ENCODE data around the gene ADRM1.

The ADRM1 gene

DNA sequence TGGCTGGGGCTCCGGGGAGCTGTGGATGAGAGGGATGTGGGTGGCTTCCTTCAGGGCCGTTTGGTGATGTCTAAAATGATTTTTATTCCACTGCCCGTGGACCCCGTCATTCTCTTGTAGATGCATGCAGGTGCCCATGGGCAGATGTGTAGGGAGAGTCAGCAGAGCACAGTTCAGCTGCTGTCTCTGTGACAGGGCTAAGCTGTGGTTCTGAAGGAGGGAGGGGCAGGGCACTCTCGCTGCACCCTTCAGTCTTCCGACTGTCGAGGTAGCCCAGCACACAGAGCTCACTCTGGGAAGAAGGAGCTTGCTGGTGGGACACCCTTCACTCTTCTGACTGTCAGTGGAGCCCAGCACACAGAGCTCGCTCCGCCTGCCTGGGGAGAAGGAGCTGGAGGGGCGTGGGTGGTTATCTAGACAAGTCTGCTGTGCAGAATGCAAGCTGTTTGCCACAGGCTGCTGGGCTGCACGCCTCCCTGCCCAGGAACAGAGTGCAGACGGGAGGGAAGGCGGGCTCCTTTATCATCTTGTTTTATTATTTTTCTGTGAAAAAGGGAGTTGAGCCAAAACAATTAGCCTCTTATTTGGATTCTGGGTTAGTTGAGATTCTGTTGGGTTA is 28.4 kb upstream of the ADRM1 start:
- no peak overlapping the region for H3K18ac ChIP-seq (ENCODE audit: low read length)
- H3K23ac ChIP-seq (ENCODE audit: low read length): no peak overlapping the region
- H3K56ac ChIP-seq (ENCODE audit: low read length): no peak overlapping the region
- no peak overlapping the region for H2BK120ac ChIP-seq (ENCODE audit: low read depth, low read length)
- H3K79me2 ChIP-seq (ENCODE audit: control insufficient read depth, insufficient read depth, low read length): no peaks in the 10 kb centered on the region
- no peak overlapping the region for H3K4me3 ChIP-seq (ENCODE audit: low read length)
- no peak overlapping the region for H3K4ac ChIP-seq (ENCODE audit: low read depth, low read length)
- DNase-seq: no peak
- no peak overlapping the region for H4K5ac ChIP-seq (ENCODE audit: low read length)
- H2AK5ac ChIP-seq (ENCODE audit: low read length): no peak overlapping the region
- H3K9ac ChIP-seq (ENCODE audit: low read length): no peak overlapping the region
- no peak overlapping the region for H4K8ac ChIP-seq (ENCODE audit: low read depth, low read length)
- no peak overlapping the region for H2BK5ac ChIP-seq (ENCODE audit: low read length)
- no peak overlapping the region for H3K27ac ChIP-seq (ENCODE audit: low read depth, low read length)
- H3K27me3 ChIP-seq (ENCODE audit: insufficient read depth, low read length, poor library complexity): no peaks in the 10 kb centered on the region
- no peaks in the 10 kb centered on the region for H3K4me1 ChIP-seq (ENCODE audit: control insufficient read depth, low read depth, low read length)
- no peak overlapping the region for H2BK15ac ChIP-seq (replicated peaks; ENCODE audit: low read depth)
- H3K36me3 ChIP-seq (ENCODE audit: control insufficient read depth, insufficient read depth, low read length): peaks cover 4% of the 10 kb centered on the region
- H3K4me2 ChIP-seq (ENCODE audit: low read length): no peak overlapping the region
- no peaks in the 10 kb centered on the region for H3K79me1 ChIP-seq (ENCODE audit: low read length)
- no CpG with 5 or more reads among the region's 13 CpGs for WGBS (ENCODE audit: extremely low coverage, insufficient coverage, low lambda C conversion rate)

DNA sequence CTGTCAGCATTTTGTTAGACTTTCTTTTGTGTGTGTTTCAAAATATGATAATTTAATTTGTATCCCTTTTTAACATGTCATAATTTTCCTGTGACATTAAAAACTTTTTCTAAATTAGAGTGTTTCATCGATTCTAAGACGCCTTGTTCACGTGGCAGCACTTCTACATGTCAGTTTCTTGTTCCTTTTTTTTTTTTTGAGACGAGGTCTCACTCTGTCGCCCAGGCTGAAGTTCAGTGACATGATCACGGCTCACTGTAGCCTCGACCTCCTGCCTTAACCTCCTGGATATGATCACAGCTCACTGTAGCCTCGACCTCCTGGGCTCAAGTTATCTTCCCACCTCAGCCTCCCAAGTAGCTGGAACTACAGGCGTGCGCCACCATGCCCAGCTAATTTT is 27.6 kb upstream of the ADRM1 start:
- no peaks in the 10 kb centered on the region for H3K79me2 ChIP-seq (ENCODE audit: control insufficient read depth, insufficient read depth, low read length)
- no peak overlapping the region for H3K9ac ChIP-seq (ENCODE audit: low read length)

DNA sequence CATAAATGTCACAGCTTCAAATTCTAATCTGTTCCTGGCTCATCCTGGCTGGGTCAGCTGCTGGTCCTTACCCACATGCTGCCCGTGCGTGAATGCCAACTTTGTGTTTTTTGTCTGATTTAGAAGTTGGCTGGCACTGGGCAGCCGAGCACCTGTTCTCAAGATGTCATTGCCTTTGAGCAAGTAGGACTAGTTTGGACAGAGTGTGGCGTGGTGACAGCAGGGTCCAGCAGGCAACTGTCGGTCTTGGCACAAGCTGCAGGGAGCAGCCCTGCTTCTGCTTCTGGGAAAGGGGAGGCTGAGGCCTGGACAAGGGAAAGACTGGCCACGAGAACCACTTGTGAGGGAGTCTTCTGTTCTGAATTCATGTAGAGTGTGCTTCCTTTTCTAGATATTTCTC is 26.4 kb upstream of the ADRM1 start:
- H3K36me3 ChIP-seq (ENCODE audit: control insufficient read depth, insufficient read depth, low read length): peaks cover 11% of the 10 kb centered on the region

More for the DNA sequence above, 27.6 kb upstream of the ADRM1 start:
- no peak overlapping the region for H4K8ac ChIP-seq (ENCODE audit: low read depth, low read length)
- no peak overlapping the region for H2BK120ac ChIP-seq (ENCODE audit: low read depth, low read length)
- no peaks in the 10 kb centered on the region for H3K79me1 ChIP-seq (ENCODE audit: low read length)
- H4K5ac ChIP-seq (ENCODE audit: low read length): no peak overlapping the region
- H3K27me3 ChIP-seq (ENCODE audit: insufficient read depth, low read length, poor library complexity): no peaks in the 10 kb centered on the region
- no peak overlapping the region for H3K23ac ChIP-seq (ENCODE audit: low read length)
- no peak overlapping the region for H3K4me3 ChIP-seq (ENCODE audit: low read length)
- no peak overlapping the region for H2BK5ac ChIP-seq (ENCODE audit: low read length)
- H3K4me1 ChIP-seq (ENCODE audit: control insufficient read depth, low read depth, low read length): no peaks in the 10 kb centered on the region
- peaks cover 8% of the 10 kb centered on the region for H3K36me3 ChIP-seq (ENCODE audit: control insufficient read depth, insufficient read depth, low read length)
- H3K4me2 ChIP-seq (ENCODE audit: low read length): no peak overlapping the region
- H3K56ac ChIP-seq (ENCODE audit: low read length): no peak overlapping the region
- no peak overlapping the region for H2BK15ac ChIP-seq (replicated peaks; ENCODE audit: low read depth)
- H2AK5ac ChIP-seq (ENCODE audit: low read length): no peak overlapping the region
- no peak overlapping the region for H3K18ac ChIP-seq (ENCODE audit: low read length)
- H3K27ac ChIP-seq (ENCODE audit: low read depth, low read length): no peak overlapping the region
- no CpG with 5 or more reads among the region's 10 CpGs for WGBS (ENCODE audit: extremely low coverage, insufficient coverage, low lambda C conversion rate)
- H3K4ac ChIP-seq (ENCODE audit: low read depth, low read length): no peak overlapping the region
- no peak for DNase-seq

DNA sequence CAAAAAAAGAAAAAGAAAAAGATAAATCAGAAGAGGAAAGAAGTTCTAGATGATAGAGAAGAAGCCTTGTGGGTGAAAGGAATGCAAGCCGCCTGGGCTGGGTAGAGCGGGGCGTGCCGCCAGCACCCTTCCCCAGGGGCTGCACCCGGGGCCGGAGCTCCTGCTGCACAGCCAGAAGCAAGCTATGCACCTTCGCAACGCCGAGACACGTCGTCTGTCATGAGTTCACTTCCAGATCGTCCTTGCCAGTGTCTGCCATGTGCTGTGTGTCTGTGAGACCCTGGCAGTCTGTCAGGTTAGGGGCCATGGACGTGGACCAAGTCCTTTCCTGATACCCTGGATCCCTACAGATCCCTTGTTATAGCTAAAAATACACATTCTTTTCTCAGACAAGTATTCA is 25.5 kb upstream of the ADRM1 start:
- Histone ChIP-seq H3K23ac (ENCODE audit: low read length) (no peak overlapping the region), H3K56ac (ENCODE audit: low read length) (no peak overlapping the region), H3K27ac (ENCODE audit: low read depth, low read length) (no peak overlapping the region), H4K5ac (ENCODE audit: low read length) (no peak overlapping the region), H2AK5ac (ENCODE audit: low read length) (no peak overlapping the region), H3K4ac (ENCODE audit: low read depth, low read length) (no peak overlapping the region), H3K9ac (ENCODE audit: low read length) (no peak overlapping the region), H3K79me1 (ENCODE audit: low read length) (no peaks in the 10 kb centered on the region), H2BK5ac (ENCODE audit: low read length) (no peak overlapping the region), H3K36me3 (ENCODE audit: control insufficient read depth, insufficient read depth, low read length) (peaks cover 14% of the 10 kb centered on the region), H3K27me3 (ENCODE audit: insufficient read depth, low read length, poor library complexity) (no peaks in the 10 kb centered on the region), H3K18ac (ENCODE audit: low read length) (no peak overlapping the region), H3K4me2 (ENCODE audit: low read length) (no peak overlapping the region), H4K8ac (ENCODE audit: low read depth, low read length) (no peak overlapping the region), H2BK15ac (replicated peaks; ENCODE audit: low read depth) (no peak overlapping the region), H3K4me3 (ENCODE audit: low read length) (no peak overlapping the region), H3K79me2 (ENCODE audit: control insufficient read depth, insufficient read depth, low read length) (no peaks in the 10 kb centered on the region), H3K4me1 (ENCODE audit: control insufficient read depth, low read depth, low read length) (no peaks in the 10 kb centered on the region), H2BK120ac (ENCODE audit: low read depth, low read length) (no peak overlapping the region)
- no CpG with 5 or more reads among the region's 13 CpGs for WGBS (ENCODE audit: extremely low coverage, insufficient coverage, low lambda C conversion rate)
- DNase-seq: no peak

More for the DNA sequence above, 26.4 kb upstream of the ADRM1 start:
- Histone ChIP-seq H3K4ac (ENCODE audit: low read depth, low read length) (no peak overlapping the region), H3K27me3 (ENCODE audit: insufficient read depth, low read length, poor library complexity) (no peaks in the 10 kb centered on the region), H2BK120ac (ENCODE audit: low read depth, low read length) (no peak overlapping the region), H3K9ac (ENCODE audit: low read length) (no peak overlapping the region), H3K79me1 (ENCODE audit: low read length) (no peaks in the 10 kb centered on the region), H3K23ac (ENCODE audit: low read length) (no peak overlapping the region), H3K4me2 (ENCODE audit: low read length) (no peak overlapping the region), H3K56ac (ENCODE audit: low read length) (no peak overlapping the region), H2BK5ac (ENCODE audit: low read length) (no peak overlapping the region), H4K8ac (ENCODE audit: low read depth, low read length) (no peak overlapping the region), H2BK15ac (replicated peaks; ENCODE audit: low read depth) (no peak overlapping the region), H3K4me1 (ENCODE audit: control insufficient read depth, low read depth, low read length) (no peaks in the 10 kb centered on the region), H3K18ac (ENCODE audit: low read length) (no peak overlapping the region), H3K27ac (ENCODE audit: low read depth, low read length) (no peak overlapping the region), H4K5ac (ENCODE audit: low read length) (no peak overlapping the region), H3K4me3 (ENCODE audit: low read length) (no peak overlapping the region), H2AK5ac (ENCODE audit: low read length) (no peak overlapping the region), H3K79me2 (ENCODE audit: control insufficient read depth, insufficient read depth, low read length) (no peaks in the 10 kb centered on the region)
- DNase-seq: no peak
- no CpG with 5 or more reads among the region's 6 CpGs for WGBS (ENCODE audit: extremely low coverage, insufficient coverage, low lambda C conversion rate)

DNA sequence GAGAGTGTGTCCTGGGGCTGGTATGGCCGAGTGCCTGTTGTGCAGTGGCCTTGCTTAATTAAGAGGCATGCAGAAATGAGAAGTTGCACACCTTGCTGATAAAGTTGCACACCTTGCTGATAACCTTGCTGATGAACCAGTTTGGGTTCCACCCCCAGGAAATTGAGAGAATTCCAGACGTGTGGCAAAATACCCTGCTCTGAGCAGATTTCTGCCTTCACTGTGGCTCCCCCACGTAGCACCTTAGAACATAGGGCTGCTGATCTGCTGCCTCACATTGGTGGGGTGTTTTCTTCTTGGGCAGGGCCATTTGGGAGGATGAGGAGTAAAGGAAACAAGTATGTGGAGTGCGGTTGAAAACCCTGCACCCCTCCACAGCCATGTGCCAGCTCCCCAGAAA is 22.5 kb upstream of the ADRM1 start:
- Histone ChIP-seq H4K5ac (ENCODE audit: low read length) (no peak overlapping the region), H3K4ac (ENCODE audit: low read depth, low read length) (no peak overlapping the region), H3K4me1 (ENCODE audit: control insufficient read depth, low read depth, low read length) (no peaks in the 10 kb centered on the region), H3K23ac (ENCODE audit: low read length) (no peak overlapping the region), H3K36me3 (ENCODE audit: control insufficient read depth, insufficient read depth, low read length) (peaks cover 12% of the 10 kb centered on the region), H3K79me1 (ENCODE audit: low read length) (no peaks in the 10 kb centered on the region), H3K56ac (ENCODE audit: low read length) (no peak overlapping the region), H3K9ac (ENCODE audit: low read length) (no peak overlapping the region), H2BK120ac (ENCODE audit: low read depth, low read length) (no peak overlapping the region), H3K4me2 (ENCODE audit: low read length) (no peak overlapping the region), H3K27me3 (ENCODE audit: insufficient read depth, low read length, poor library complexity) (no peaks in the 10 kb centered on the region), H3K79me2 (ENCODE audit: control insufficient read depth, insufficient read depth, low read length) (no peaks in the 10 kb centered on the region), H2BK5ac (ENCODE audit: low read length) (no peak overlapping the region), H4K8ac (ENCODE audit: low read depth, low read length) (no peak overlapping the region), H3K27ac (ENCODE audit: low read depth, low read length) (no peak overlapping the region), H3K4me3 (ENCODE audit: low read length) (no peak overlapping the region), H3K18ac (ENCODE audit: low read length) (no peak overlapping the region), H2BK15ac (replicated peaks; ENCODE audit: low read depth) (no peak overlapping the region), H2AK5ac (ENCODE audit: low read length) (no peak overlapping the region)
- no peak for DNase-seq
- no CpG with 5 or more reads among the region's 4 CpGs for WGBS (ENCODE audit: extremely low coverage, insufficient coverage, low lambda C conversion rate)
